K562 (cell line): Measurements from ENCODE around the gene TMEM156. TPM values are rescaled to one million over a fixed set of nuclear protein-coding genes. Genes with fewer than 3 reads are reported as not detected.

Experiments used
- SIN3A ChIP-seq, 2 experiments: fragments of 150-350 bp in 1 of 2; IDR thresholded peaks; 2 replicates each; pipeline ENCODE4 v1.6.1; 2011 to 2016; ENCODE audit warnings: borderline replicate concordance in 2 of 2, low read depth in 2 of 2, low read length in 2 of 2, mild to moderate bottlenecking in 2 of 2, moderate library complexity in 2 of 2; ENCODE audit not compliant: control insufficient read depth in 1 of 2
- polyA plus RNA-seq, 8 experiments: library from polyadenylated mRNA; depleted of rRNA in 4 of 8; stranded (reverse) in 5 of 8; unstranded in 3 of 8; fragments of >200 nt; fragmentation: Nextera tagmentation in 2 of 8; fragmentation: Illumina TruSeq in 1 of 8; extraction: Ambion mirVana in 2 of 8; extraction: Trizol in 1 of 8; gene quantifications; 2 replicates each; pipeline versions ENCODE4 v1.2.1 to v1.2.3, GENCODE V29; 2011 to 2014; ENCODE audit warnings: inconsistent platforms in 1 of 8, missing spikeins in 1 of 8
- total RNA-seq, 7 experiments: library from RNA; depleted of rRNA in 6 of 7; stranded (reverse); fragments of >200 nt in 6 of 7; fragmentation: Illumina TruSeq in 2 of 7; extraction: Trizol in 2 of 7; gene quantifications; 2 replicates each; pipeline versions ENCODE4 v1.2.1 to v1.2.3, GENCODE V29; 2011 to 2021; ENCODE audit warnings: low replicate concordance in 1 of 7
- TF ChIP-seq, protein P1 (sequence below), 2 experiments: fragments of 450-650 bp in 1 of 2; sonication (generic) in 1 of 2; formaldehyde crosslinking in 1 of 2; IDR thresholded peaks; 2 replicates each; pipeline versions ENCODE4 v1.7.1 to v1.9.0; 2016 to 2022; ENCODE audit warnings: inconsistent platforms in 1 of 2, mild to moderate bottlenecking in 1 of 2, missing genetic modification reagents in 1 of 2

Gene TMEM156
- total and polyA plus RNA-seq, 9 of the 15 experiments (the other 6 are each of a cell fraction or from before 2014, with no cell fraction given), result 3.5 to 9.6 (median 6.4) TPM

DNA sequence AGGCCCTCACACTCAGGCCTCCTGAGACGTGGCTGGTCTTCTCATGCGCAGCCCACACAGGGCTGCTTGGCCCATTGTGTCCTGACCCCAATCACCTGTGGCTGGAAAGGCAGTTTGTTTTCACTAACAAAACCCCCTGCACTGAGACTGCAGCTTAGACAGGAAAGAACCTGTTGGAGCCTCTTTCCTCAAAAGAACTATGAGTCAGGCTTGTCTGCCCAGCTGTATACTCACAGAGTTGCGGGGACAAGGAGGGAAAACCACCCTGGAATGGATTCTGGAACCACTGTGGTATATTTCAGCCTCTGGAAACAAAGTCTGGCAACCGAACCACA is 5.2 kb upstream of the TMEM156 start (continued):
- TF ChIP-seq, protein P1, sequence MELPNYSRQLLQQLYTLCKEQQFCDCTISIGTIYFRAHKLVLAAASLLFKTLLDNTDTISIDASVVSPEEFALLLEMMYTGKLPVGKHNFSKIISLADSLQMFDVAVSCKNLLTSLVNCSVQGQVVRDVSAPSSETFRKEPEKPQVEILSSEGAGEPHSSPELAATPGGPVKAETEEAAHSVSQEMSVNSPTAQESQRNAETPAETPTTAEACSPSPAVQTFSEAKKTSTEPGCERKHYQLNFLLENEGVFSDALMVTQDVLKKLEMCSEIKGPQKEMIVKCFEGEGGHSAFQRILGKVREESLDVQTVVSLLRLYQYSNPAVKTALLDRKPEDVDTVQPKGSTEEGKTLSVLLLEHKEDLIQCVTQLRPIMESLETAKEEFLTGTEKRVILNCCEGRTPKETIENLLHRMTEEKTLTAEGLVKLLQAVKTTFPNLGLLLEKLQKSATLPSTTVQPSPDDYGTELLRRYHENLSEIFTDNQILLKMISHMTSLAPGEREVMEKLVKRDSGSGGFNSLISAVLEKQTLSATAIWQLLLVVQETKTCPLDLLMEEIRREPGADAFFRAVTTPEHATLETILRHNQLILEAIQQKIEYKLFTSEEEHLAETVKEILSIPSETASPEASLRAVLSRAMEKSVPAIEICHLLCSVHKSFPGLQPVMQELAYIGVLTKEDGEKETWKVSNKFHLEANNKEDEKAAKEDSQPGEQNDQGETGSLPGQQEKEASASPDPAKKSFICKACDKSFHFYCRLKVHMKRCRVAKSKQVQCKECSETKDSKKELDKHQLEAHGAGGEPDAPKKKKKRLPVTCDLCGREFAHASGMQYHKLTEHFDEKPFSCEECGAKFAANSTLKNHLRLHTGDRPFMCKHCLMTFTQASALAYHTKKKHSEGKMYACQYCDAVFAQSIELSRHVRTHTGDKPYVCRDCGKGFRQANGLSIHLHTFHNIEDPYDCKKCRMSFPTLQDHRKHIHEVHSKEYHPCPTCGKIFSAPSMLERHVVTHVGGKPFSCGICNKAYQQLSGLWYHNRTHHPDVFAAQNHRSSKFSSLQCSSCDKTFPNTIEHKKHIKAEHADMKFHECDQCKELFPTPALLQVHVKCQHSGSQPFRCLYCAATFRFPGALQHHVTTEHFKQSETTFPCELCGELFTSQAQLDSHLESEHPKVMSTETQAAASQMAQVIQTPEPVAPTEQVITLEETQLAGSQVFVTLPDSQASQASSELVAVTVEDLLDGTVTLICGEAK (IDR thresholded peaks at IDR 0.05), result no peak
- TF ChIP-seq, protein P1 (CRISPR knock-in tag; IDR thresholded peaks at IDR 0.05), result no peak
- no peak for TF ChIP-seq SIN3A (IDR thresholded peaks at IDR 0.05; ENCODE audit: borderline replicate concordance in 2 of 2, control insufficient read depth in 1 of 2, low read depth in 2 of 2, low read length in 2 of 2)
- TF ChIP-seq, all 486 proteins: peak for 4
